Type B pancreatic cell (in vitro differentiated cells): Measurements from ENCODE around the gene PHF2. TPM values are rescaled to one million over a fixed set of nuclear protein-coding genes. Genes with fewer than 3 reads are reported as not detected.

Experiments
- DNase-seq: peaks from one replicate; pipeline ENCODE4 v3.0.0; 2021; ENCODE audit warnings: mixed read lengths; ENCODE audit not compliant: unreplicated experiment; ENCODE audit errors: extremely low spot score
- H3K27ac Mint-ChIP-seq: 2 replicates; pipeline ENCODE4 v1.8.0; 2021; ENCODE audit warnings: mild to moderate bottlenecking, mixed read lengths
- H3K27me3 Mint-ChIP-seq: 2 replicates; pipeline ENCODE4 v1.8.0; 2021; ENCODE audit warnings: mixed read lengths
- H3K36me3 Mint-ChIP-seq: 2 replicates; pipeline ENCODE4 v1.8.0; 2021; ENCODE audit warnings: mixed read lengths
- H3K4me1 Mint-ChIP-seq: one replicate; pipeline ENCODE4 v1.8.0; 2021; ENCODE audit warnings: mixed read lengths; ENCODE audit not compliant: unreplicated experiment
- H3K4me3 Mint-ChIP-seq: 2 replicates; pipeline ENCODE4 v1.8.0; 2021; ENCODE audit warnings: mild to moderate bottlenecking, mixed read lengths
- H3K9me3 Mint-ChIP-seq: 2 replicates; pipeline ENCODE4 v1.8.0; 2021; ENCODE audit warnings: mixed read lengths
- total RNA-seq: library from RNA; stranded (reverse); gene quantifications from 2 replicates; pipeline ENCODE4 v1.2.1, GENCODE V29; 2021; ENCODE audit warnings: low replicate concordance
- TF ChIP-seq, protein P1 (sequence below): fragments of 200-600 bp; sonication (generic); conservative IDR thresholded peaks from 2 replicates; pipeline ENCODE4 v1.5.0; 2021; ENCODE audit warnings: antibody characterized with exemption, mild to moderate bottlenecking

PHF2 gene
- total RNA-seq, 1 donor from 2014 or later = 34.7 TPM

GRCh38 chr9:93698140-93698908 is 121.9 kb downstream of the PHF2 start:
- H3K4me1 Mint-ChIP-seq = no peaks in the 10 kb centered on the region
- no peaks in the 10 kb centered on the region for H3K36me3 Mint-ChIP-seq
- no peak overlapping the region for H3K27ac Mint-ChIP-seq
- H3K9me3 Mint-ChIP-seq = no peaks in the 10 kb centered on the region
- TF ChIP-seq, protein P1, sequence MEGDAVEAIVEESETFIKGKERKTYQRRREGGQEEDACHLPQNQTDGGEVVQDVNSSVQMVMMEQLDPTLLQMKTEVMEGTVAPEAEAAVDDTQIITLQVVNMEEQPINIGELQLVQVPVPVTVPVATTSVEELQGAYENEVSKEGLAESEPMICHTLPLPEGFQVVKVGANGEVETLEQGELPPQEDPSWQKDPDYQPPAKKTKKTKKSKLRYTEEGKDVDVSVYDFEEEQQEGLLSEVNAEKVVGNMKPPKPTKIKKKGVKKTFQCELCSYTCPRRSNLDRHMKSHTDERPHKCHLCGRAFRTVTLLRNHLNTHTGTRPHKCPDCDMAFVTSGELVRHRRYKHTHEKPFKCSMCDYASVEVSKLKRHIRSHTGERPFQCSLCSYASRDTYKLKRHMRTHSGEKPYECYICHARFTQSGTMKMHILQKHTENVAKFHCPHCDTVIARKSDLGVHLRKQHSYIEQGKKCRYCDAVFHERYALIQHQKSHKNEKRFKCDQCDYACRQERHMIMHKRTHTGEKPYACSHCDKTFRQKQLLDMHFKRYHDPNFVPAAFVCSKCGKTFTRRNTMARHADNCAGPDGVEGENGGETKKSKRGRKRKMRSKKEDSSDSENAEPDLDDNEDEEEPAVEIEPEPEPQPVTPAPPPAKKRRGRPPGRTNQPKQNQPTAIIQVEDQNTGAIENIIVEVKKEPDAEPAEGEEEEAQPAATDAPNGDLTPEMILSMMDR = no peak
- H3K27me3 Mint-ChIP-seq = no peaks in the 10 kb centered on the region
- peak; percentile 56 for DNase-seq
- H3K4me3 Mint-ChIP-seq = no peak overlapping the region

GRCh38 chr9:93699650-93700049 is 123.3 kb downstream of the PHF2 start:
- DNase-seq = no peak
- no peaks in the 10 kb centered on the region for H3K9me3 Mint-ChIP-seq

GRCh38 chr9:93701494-93702218 is 125.3 kb downstream of the PHF2 start:
- H3K27me3 Mint-ChIP-seq = peaks cover 5% of the 10 kb centered on the region
- H3K9me3 Mint-ChIP-seq = no peaks in the 10 kb centered on the region
- no peak for DNase-seq
- no peaks in the 10 kb centered on the region for H3K36me3 Mint-ChIP-seq
- TF ChIP-seq, protein P1 = no peak
- H3K27ac Mint-ChIP-seq = no peak overlapping the region
- no peak overlapping the region for H3K4me3 Mint-ChIP-seq
- no peaks in the 10 kb centered on the region for H3K4me1 Mint-ChIP-seq

More at GRCh38 chr9:93699650-93700049, 123.3 kb downstream of the PHF2 start:
- H3K27ac Mint-ChIP-seq = no peak overlapping the region
- H3K4me3 Mint-ChIP-seq = no peak overlapping the region
- TF ChIP-seq, protein P1 = no peak
- H3K4me1 Mint-ChIP-seq = no peaks in the 10 kb centered on the region
- H3K36me3 Mint-ChIP-seq = no peaks in the 10 kb centered on the region
- no peaks in the 10 kb centered on the region for H3K27me3 Mint-ChIP-seq

DNA sequence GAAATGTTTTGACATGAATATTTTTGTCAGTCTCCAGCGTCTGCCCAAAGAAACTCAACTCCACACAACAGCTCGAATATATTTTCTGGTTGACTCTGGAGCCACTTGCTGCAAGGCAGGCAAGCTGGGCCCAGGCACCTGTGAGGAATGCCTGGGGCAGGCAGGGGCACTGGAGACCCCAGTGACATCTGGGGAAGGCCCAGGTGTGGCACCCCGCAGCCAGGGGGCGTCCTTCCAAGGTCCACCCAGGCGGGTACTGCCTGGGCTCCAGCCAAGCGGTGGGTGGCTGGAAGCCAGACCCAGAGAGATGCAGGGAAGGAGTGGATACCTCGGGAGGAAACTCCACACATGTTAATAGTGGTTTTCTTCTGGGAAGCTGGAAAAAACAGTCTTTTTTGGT is 125.9 kb downstream of the PHF2 start:
- Mint-ChIP-seq H3K27me3 (peaks cover 6% of the 10 kb centered on the region), H3K36me3 (no peaks in the 10 kb centered on the region), H3K4me1 (no peaks in the 10 kb centered on the region), H3K4me3 (no peak overlapping the region), H3K9me3 (no peaks in the 10 kb centered on the region), H3K27ac (no peak overlapping the region)
- no peak for DNase-seq
- TF ChIP-seq, protein P1 = peak; percentile 25

GRCh38 chr9:93708289-93708986 is 132.1 kb downstream of the PHF2 start:
- TF ChIP-seq, protein P1 = no peak
- H3K4me3 Mint-ChIP-seq = no peak overlapping the region
- no peaks in the 10 kb centered on the region for H3K36me3 Mint-ChIP-seq
- no peaks in the 10 kb centered on the region for H3K9me3 Mint-ChIP-seq
- no peak overlapping the region for H3K27ac Mint-ChIP-seq
- H3K4me1 Mint-ChIP-seq = no peaks in the 10 kb centered on the region
- DNase-seq = no peak
- peaks cover 7% of the 10 kb centered on the region for H3K27me3 Mint-ChIP-seq
